ENCODE data around the gene LYPLAL1. TPM values are rescaled to one million over a fixed set of nuclear protein-coding genes. Genes with fewer than 3 reads are reported as not detected.

Gene LYPLAL1
- total and polyA plus RNA-seq, 10 donors, result 13.6 to 42.5 (median 28.8) TPM

DNA sequence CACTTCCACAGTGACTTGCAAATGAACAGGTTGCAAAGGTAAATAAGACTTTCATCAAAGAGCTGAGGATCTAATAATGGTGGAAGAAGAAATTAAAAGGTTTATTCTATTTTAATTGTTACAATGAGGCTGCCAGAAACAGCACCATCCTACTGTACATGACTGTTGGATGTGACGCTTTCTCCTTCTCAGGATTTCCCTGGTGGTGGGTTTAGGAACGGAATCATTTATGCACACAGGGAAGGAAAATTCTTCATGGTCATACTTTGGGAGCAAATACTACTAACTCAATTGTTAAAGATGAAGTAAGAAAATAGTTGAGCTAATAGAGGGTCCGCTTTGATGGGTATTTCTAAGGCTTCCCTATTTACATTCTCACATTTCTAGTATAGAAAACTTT lies 22.2 kb upstream of the LYPLAL1 start:
- 92 to 96% (median 92%) methylated on average over 3 of the region's 3 CpGs for WGBS, 5 donors
- Histone ChIP-seq H3K36me3 (no peaks in the 10 kb centered on the region), H3K27ac (no peak overlapping the region), H3K27me3 (replicated peaks in 1 of 7) (no peaks in the 10 kb centered on the region), H3K4me3 (no peak overlapping the region), H3K4me1 (no peaks in the 10 kb centered on the region), H3K9me3 (no peaks in the 10 kb centered on the region)
- intact Hi-C loops (cut with DNase I; ENCODE audit: low total_unique reads), result no loop called here
- no peak for DNase-seq
- TF ChIP-seq POLR2A (IDR thresholded peaks at IDR 0.05), result no peak
- TF ChIP-seq, protein P1, sequence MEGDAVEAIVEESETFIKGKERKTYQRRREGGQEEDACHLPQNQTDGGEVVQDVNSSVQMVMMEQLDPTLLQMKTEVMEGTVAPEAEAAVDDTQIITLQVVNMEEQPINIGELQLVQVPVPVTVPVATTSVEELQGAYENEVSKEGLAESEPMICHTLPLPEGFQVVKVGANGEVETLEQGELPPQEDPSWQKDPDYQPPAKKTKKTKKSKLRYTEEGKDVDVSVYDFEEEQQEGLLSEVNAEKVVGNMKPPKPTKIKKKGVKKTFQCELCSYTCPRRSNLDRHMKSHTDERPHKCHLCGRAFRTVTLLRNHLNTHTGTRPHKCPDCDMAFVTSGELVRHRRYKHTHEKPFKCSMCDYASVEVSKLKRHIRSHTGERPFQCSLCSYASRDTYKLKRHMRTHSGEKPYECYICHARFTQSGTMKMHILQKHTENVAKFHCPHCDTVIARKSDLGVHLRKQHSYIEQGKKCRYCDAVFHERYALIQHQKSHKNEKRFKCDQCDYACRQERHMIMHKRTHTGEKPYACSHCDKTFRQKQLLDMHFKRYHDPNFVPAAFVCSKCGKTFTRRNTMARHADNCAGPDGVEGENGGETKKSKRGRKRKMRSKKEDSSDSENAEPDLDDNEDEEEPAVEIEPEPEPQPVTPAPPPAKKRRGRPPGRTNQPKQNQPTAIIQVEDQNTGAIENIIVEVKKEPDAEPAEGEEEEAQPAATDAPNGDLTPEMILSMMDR (IDR thresholded peaks at IDR 0.05 in 8 of 11, conservative IDR thresholded peaks at IDR 0.05 in 3 of 11), result no peak
- no peak for TF ChIP-seq POLR2AphosphoS5 (IDR thresholded peaks at IDR 0.05)

GRCh38 chr1:219152751-219153150 lies 20.9 kb upstream of the LYPLAL1 start:
- Histone ChIP-seq H3K4me3 (no peak overlapping the region), H3K27me3 (replicated peaks in 1 of 7) (no peaks in the 10 kb centered on the region), H3K36me3 (no peaks in the 10 kb centered on the region), H3K27ac (no peak overlapping the region), H3K9me3 (no peaks in the 10 kb centered on the region), H3K4me1 (no peaks in the 10 kb centered on the region)
- intact Hi-C loops (cut with DNase I; ENCODE audit: low total_unique reads), result no loop called here
- no peak for DNase-seq
- TF ChIP-seq POLR2AphosphoS5 (IDR thresholded peaks at IDR 0.05) (no peak), POLR2A (IDR thresholded peaks at IDR 0.05) (no peak)
- TF ChIP-seq, protein P1 (IDR thresholded peaks at IDR 0.05 in 8 of 11, conservative IDR thresholded peaks at IDR 0.05 in 3 of 11), result no peak
- 68 to 87% (median 85%) methylated on average over 3 of the region's 3 CpGs for WGBS, 5 donors

- WGBS, 5 donors, result 77 to 91% (median 89%) methylated on average over 4 of the region's 4 CpGs
- no peak overlapping the region for H3K4me3 ChIP-seq
Observed at GRCh38 chr1:219153723-219154122, 20.0 kb upstream of the LYPLAL1 start.

DNA sequence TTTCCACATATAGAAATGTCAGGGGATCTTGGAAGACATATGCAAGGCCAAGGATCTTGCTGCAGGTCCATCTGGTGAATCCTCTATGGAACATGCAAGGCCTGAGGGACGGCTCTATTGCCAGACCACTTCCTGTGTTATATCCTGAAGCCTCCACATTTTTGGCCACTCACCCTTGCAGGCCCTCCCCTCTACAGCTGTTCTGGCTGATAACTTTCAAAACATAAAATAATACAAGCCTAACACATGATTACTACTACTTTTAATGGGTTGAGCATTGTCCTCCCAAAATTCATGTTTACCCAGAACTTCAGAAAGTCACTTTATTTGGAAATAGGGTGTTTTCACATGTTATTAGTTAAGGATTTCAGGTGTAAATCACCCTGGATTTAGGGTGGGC lies 18.5 kb upstream of the LYPLAL1 start:
- Histone ChIP-seq H3K27me3 (replicated peaks in 1 of 7) (no peaks in the 10 kb centered on the region), H3K27ac (no peak overlapping the region), H3K4me3 (no peak overlapping the region), H3K36me3 (no peaks in the 10 kb centered on the region), H3K4me1 (no peaks in the 10 kb centered on the region), H3K9me3 (no peaks in the 10 kb centered on the region)
- TF ChIP-seq, protein P1 (IDR thresholded peaks at IDR 0.05 in 8 of 11, conservative IDR thresholded peaks at IDR 0.05 in 3 of 11), result no peak
- TF ChIP-seq POLR2A (IDR thresholded peaks at IDR 0.05) (no peak), POLR2AphosphoS5 (IDR thresholded peaks at IDR 0.05) (no peak)
- no peak for DNase-seq
- WGBS, 5 donors, result 17 to 50% (median 20%) methylated on average over 1 of the region's 1 CpG
- intact Hi-C loops (cut with DNase I; ENCODE audit: low total_unique reads), result no loop called here

More at GRCh38 chr1:219153723-219154122, 20.0 kb upstream of the LYPLAL1 start:
- Histone ChIP-seq H3K4me1 (no peaks in the 10 kb centered on the region), H3K27ac (no peak overlapping the region), H3K36me3 (no peaks in the 10 kb centered on the region), H3K27me3 (replicated peaks in 1 of 7) (no peaks in the 10 kb centered on the region), H3K9me3 (no peaks in the 10 kb centered on the region)
- intact Hi-C loops (cut with DNase I; ENCODE audit: low total_unique reads), result no loop called here
- no peak for DNase-seq
- no peak for TF ChIP-seq POLR2AphosphoS5 (IDR thresholded peaks at IDR 0.05)
- TF ChIP-seq, protein P1 (IDR thresholded peaks at IDR 0.05 in 8 of 11, conservative IDR thresholded peaks at IDR 0.05 in 3 of 11), result no peak
- no peak for TF ChIP-seq POLR2A (IDR thresholded peaks at IDR 0.05)
